Trophoblast cell (in vitro differentiated cells and primary cell): ENCODE data around the gene EGFL8. TPM values are rescaled to one million over a fixed set of nuclear protein-coding genes. Genes with fewer than 3 reads are reported as not detected.

Experiments
- DNase-seq, 2 donors: peaks; one replicate each; pipeline ENCODE4 v3.0.0-alpha.2; 2016
- H2AFZ ChIP-seq: 2 replicates; pipeline ENCODE4 v1.6.1; 2013; ENCODE audit warnings: low read length, moderate library complexity, mild to moderate bottlenecking; ENCODE audit not compliant: insufficient read depth, poor library complexity
- H2AK5ac ChIP-seq: 2 replicates; pipeline ENCODE4 v1.6.1; 2013; ENCODE audit warnings: mild to moderate bottlenecking, low read length
- H2BK120ac ChIP-seq: 2 replicates; pipeline ENCODE4 v1.6.1; 2013; ENCODE audit warnings: low read length, mild to moderate bottlenecking, moderate library complexity; ENCODE audit not compliant: insufficient read depth, poor library complexity
- H2BK12ac ChIP-seq: 2 replicates; pipeline ENCODE4 v1.6.1; 2013; ENCODE audit warnings: mild to moderate bottlenecking, low read length, moderate library complexity
- H2BK5ac ChIP-seq: 2 replicates; pipeline ENCODE4 v1.6.1; 2013; ENCODE audit warnings: low read length, low read depth, moderate library complexity, mild to moderate bottlenecking; ENCODE audit not compliant: poor library complexity
- H3K14ac ChIP-seq: 2 replicates; pipeline ENCODE4 v1.6.1; 2013; ENCODE audit warnings: mild to moderate bottlenecking, low read length
- H3K18ac ChIP-seq: 2 replicates; pipeline ENCODE4 v1.6.1; 2013; ENCODE audit warnings: mild to moderate bottlenecking, low read length
- H3K23ac ChIP-seq: 2 replicates; pipeline ENCODE4 v1.6.1; 2013; ENCODE audit warnings: low read length
- H3K27ac ChIP-seq: 2 replicates; pipeline ENCODE4 v1.5.1; 2013; ENCODE audit warnings: low read depth, mild to moderate bottlenecking, inconsistent platforms, low read length, moderate library complexity
- H3K27me3 ChIP-seq: 2 replicates; pipeline ENCODE4 v1.6.1; 2013; ENCODE audit warnings: inconsistent platforms, mild to moderate bottlenecking, low read length, moderate library complexity; ENCODE audit not compliant: insufficient read depth
- H3K36me3 ChIP-seq, 2 experiments: 1 replicate in 1 of 2; 2 replicates in 1 of 2; pipeline ENCODE4 v1.6.1; 2013; ENCODE audit warnings: low read length in 2 of 2, mild to moderate bottlenecking in 2 of 2, moderate library complexity in 1 of 2; ENCODE audit not compliant: insufficient read depth in 2 of 2, control insufficient read depth in 1 of 2
- H3K4ac ChIP-seq: 2 replicates; pipeline ENCODE4 v1.6.1; 2013; ENCODE audit warnings: low read depth, mild to moderate bottlenecking, low read length, moderate library complexity
- H3K4me1 ChIP-seq, 2 experiments: 1 replicate in 1 of 2; 2 replicates in 1 of 2; pipeline ENCODE4 v1.6.1; 2013; ENCODE audit warnings: low read length in 2 of 2, mild to moderate bottlenecking in 2 of 2, moderate library complexity in 1 of 2; ENCODE audit not compliant: insufficient read depth in 2 of 2, control insufficient read depth in 1 of 2
- H3K4me2 ChIP-seq: 2 replicates; pipeline ENCODE4 v1.6.1; 2013; ENCODE audit warnings: inconsistent platforms, mild to moderate bottlenecking, low read length, moderate library complexity
- H3K4me3 ChIP-seq: 2 replicates; pipeline ENCODE4 v1.5.1; 2013; ENCODE audit warnings: mild to moderate bottlenecking, low read depth, low read length, inconsistent platforms
- H3K79me1 ChIP-seq: one replicate; pipeline ENCODE4 v1.6.1; 2013; ENCODE audit warnings: low read length
- H3K79me2 ChIP-seq: 2 replicates; pipeline ENCODE4 v1.6.1; 2013; ENCODE audit warnings: low read length, mild to moderate bottlenecking; ENCODE audit not compliant: control insufficient read depth, insufficient read depth, poor library complexity
- H3K9ac ChIP-seq: 2 replicates; pipeline ENCODE4 v1.6.1; 2013; ENCODE audit warnings: mild to moderate bottlenecking, low read length
- H3K9me3 ChIP-seq: 2 replicates; pipeline ENCODE4 v1.6.1; 2013; ENCODE audit warnings: low read depth, mild to moderate bottlenecking, control low read depth, inconsistent platforms, low read length; ENCODE audit not compliant: insufficient read depth
- H4K12ac ChIP-seq: 2 replicates; pipeline ENCODE4 v1.6.1; 2013; ENCODE audit warnings: low read depth, mild to moderate bottlenecking, low read length, moderate library complexity
- H4K8ac ChIP-seq: 2 replicates; pipeline ENCODE4 v1.6.1; 2013; ENCODE audit warnings: low read depth, mild to moderate bottlenecking, low read length, moderate library complexity
- H4K91ac ChIP-seq: one replicate; pipeline ENCODE4 v1.6.1; 2013; ENCODE audit warnings: low read depth, mild to moderate bottlenecking, low read length, moderate library complexity
- whole genome bisulfite sequencing: extraction: QIAGEN DNeasy Blood & Tissue Kit; methylation state at CpG from one replicate; pipeline ENCODE4 v1.1.7; 2013; ENCODE audit warnings: missing lambda C conversion rate; ENCODE audit not compliant: insufficient read length, insufficient coverage; ENCODE audit errors: extremely low coverage; 5-methylcytosine and 5-hydroxymethylcytosine counted together
- polyA plus RNA-seq: library from polyadenylated mRNA; stranded (reverse); fragments of 200-250 nt; gene quantifications from 2 replicates; pipeline ENCODE4 v1.2.3, GENCODE V29; 2013

Gene EGFL8
- polyA plus RNA-seq, result 21.6 and 24.5 TPM in 2 replicates

DNA sequence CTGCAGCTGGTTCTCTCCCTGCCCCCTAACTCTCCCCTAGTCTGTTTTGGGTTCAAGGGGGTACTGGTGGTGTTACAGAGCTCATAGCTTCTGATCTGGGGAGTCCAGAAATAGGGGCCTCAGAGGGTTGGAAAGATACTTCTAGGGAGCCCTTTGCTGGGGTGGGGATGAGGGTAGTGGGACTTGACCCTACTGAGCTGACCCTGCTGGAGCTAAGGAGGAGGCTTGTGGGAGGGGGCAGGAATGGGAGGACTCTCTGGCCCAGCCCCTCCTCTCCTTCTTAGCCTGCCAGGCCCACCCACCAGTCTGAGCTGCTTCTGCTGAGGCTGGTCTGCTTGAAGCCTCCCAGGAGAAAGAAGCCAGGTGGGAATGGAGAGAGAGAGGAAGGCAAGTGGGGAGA is at the start of gene EGFL8:
Gene EGFL8, plus strand, starts transcription at position 301 of the 400 bp plus-strand sequence. CDS start 1,571 bp downstream, outside the sequence.
- peaks cover 5 to 7% of the 10 kb centered on the region in 2 experiments for H3K4me1 ChIP-seq
- H4K12ac ChIP-seq, result no peak within 1 kb of the TSS
- H3K79me1 ChIP-seq, result no peaks in the 10 kb centered on the region
- no peak within 1 kb of the TSS for H2AK5ac ChIP-seq
- H3K27ac ChIP-seq, result no peak within 1 kb of the TSS
- no peaks in the 10 kb centered on the region for H3K27me3 ChIP-seq
- no peak within 1 kb of the TSS for H4K91ac ChIP-seq
- H3K79me2 ChIP-seq, result no peaks in the 10 kb centered on the region
- no peak for DNase-seq
- H2BK120ac ChIP-seq, result no peak within 1 kb of the TSS
- no peak within 1 kb of the TSS for H2BK12ac ChIP-seq
- no peak within 1 kb of the TSS for H3K14ac ChIP-seq
- H3K9me3 ChIP-seq, result no peaks in the 10 kb centered on the region
- H3K23ac ChIP-seq, result no peak within 1 kb of the TSS
- H3K36me3 ChIP-seq, result peaks cover 49 to 54% of the 10 kb centered on the region in 2 experiments
- no peak within 1 kb of the TSS for H3K4me3 ChIP-seq
- H3K9ac ChIP-seq, result no peak within 1 kb of the TSS
- no peak within 1 kb of the TSS for H2AFZ ChIP-seq
- H3K4me2 ChIP-seq, result no peak within 1 kb of the TSS
- no peak within 1 kb of the TSS for H2BK5ac ChIP-seq
- H4K8ac ChIP-seq, result no peak within 1 kb of the TSS
- H3K4ac ChIP-seq, result no peak within 1 kb of the TSS
- no peak within 1 kb of the TSS for H3K18ac ChIP-seq

DNA sequence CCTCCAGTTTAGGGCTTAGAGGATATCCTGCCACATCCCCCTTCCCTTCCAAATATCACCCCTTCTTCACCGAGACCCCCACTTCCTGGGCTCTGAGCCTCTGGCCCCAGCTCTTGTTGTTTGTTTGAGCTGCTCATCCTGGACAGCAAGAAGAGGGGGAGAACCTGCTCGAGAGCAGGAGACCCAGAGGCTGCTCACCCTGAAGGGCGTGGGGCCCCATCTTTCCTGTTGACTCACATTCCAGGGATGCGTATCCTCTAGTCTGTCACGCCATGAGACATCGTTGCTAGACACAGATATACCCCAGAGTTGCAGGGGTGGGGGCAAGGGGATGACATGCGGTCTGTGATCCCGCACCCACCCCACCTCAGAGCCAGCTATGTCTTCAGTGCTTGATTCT is 49.6 kb upstream of the EGFL8 start:
- H3K18ac ChIP-seq, result no peak overlapping the region
- no peak overlapping the region for H4K8ac ChIP-seq
- no peak overlapping the region for H2BK5ac ChIP-seq
- H3K9me3 ChIP-seq, result peaks cover 2% of the 10 kb centered on the region
- no peak for DNase-seq
- no peak overlapping the region for H4K12ac ChIP-seq
- no peak overlapping the region for H2BK12ac ChIP-seq
- H3K14ac ChIP-seq, result no peak overlapping the region
- H3K4me2 ChIP-seq, result no peak overlapping the region
- H3K36me3 ChIP-seq, result peaks cover 36 to 38% of the 10 kb centered on the region in 2 experiments
- H3K4ac ChIP-seq, result no peak overlapping the region
- no peak overlapping the region for H4K91ac ChIP-seq
- no CpG with 5 or more reads among the region's 8 CpGs for WGBS
- no peak overlapping the region for H2AK5ac ChIP-seq
- no peaks in the 10 kb centered on the region for H3K79me2 ChIP-seq
- H3K4me3 ChIP-seq, result no peak overlapping the region
- H3K23ac ChIP-seq, result no peak overlapping the region
- no peak overlapping the region for H2BK120ac ChIP-seq
- no peaks in the 10 kb centered on the region for H3K27me3 ChIP-seq
- no peak overlapping the region for H2AFZ ChIP-seq
- H3K79me1 ChIP-seq, result no peaks in the 10 kb centered on the region
- H3K27ac ChIP-seq, result no peak overlapping the region
- H3K9ac ChIP-seq, result no peak overlapping the region
- peaks cover 4 to 7% of the 10 kb centered on the region in 2 experiments for H3K4me1 ChIP-seq

DNA sequence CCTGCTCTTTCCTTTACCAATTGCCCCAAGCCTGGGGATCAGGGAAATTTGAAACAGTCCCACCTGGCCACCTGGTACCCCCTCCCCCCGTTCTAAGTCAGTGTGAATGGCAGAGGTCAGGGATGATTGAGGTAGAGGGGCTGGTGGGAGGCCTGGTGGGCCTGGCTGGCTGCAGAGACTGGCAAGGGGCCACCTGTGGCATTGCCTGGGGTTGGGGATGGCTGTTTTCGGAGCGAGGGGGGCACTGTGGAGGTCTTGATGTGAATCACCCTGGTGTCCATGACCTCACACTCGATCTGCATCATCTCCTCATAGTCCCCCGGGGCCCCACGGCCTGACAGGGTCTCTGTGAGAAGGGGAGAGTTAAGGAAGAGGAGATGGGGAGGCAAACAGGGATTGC is 48.8 kb upstream of the EGFL8 start:
- Histone ChIP-seq H2BK5ac (no peak overlapping the region), H3K4me1 (peaks cover 4 to 7% of the 10 kb centered on the region in 2 experiments), H3K4me3 (no peak overlapping the region), H3K79me1 (no peaks in the 10 kb centered on the region), H3K9me3 (peaks cover under 1% of the 10 kb centered on the region), H3K79me2 (no peaks in the 10 kb centered on the region), H3K4ac (no peak overlapping the region), H3K14ac (no peak overlapping the region), H2BK12ac (no peak overlapping the region), H3K27ac (no peak overlapping the region), H3K23ac (no peak overlapping the region), H2AFZ (no peak overlapping the region), H4K12ac (no peak overlapping the region), H2AK5ac (no peak overlapping the region), H3K9ac (no peak overlapping the region), H2BK120ac (no peak overlapping the region), H3K36me3 (peaks cover 40 to 41% of the 10 kb centered on the region in 2 experiments), H4K91ac (no peak overlapping the region), H4K8ac (no peak overlapping the region), H3K4me2 (no peak overlapping the region), H3K18ac (no peak overlapping the region), H3K27me3 (no peaks in the 10 kb centered on the region)
- no CpG with 5 or more reads among the region's 6 CpGs for WGBS
- DNase-seq, result no peak

DNA sequence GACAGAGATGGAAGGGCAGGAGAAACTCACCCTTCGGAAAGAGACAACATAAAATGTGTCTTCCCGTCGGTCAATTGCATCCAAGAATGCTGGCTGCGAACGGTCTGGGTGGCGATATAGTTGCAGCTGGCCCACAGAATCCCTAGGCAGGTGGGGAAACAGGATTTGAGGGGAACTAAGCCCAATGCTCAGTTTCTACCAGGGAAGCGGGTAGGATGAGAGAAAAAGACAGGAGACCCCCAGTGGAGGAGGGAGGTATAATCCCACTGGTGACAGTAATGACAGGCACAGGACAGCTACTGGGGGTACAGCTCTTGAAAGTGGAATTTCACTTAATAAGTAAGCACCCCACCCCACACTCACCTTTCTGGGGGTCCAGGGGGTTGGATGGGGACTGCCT is 47.7 kb upstream of the EGFL8 start:
- H3K79me2 ChIP-seq, result no peaks in the 10 kb centered on the region
- DNase-seq, result no peak
- H4K8ac ChIP-seq, result no peak overlapping the region
- H3K4me1 ChIP-seq, result peaks cover 4 to 7% of the 10 kb centered on the region in 2 experiments
- WGBS, result no CpG with 5 or more reads among the region's 7 CpGs
- no peak overlapping the region for H3K23ac ChIP-seq
- H3K4me2 ChIP-seq, result no peak overlapping the region
- H3K79me1 ChIP-seq, result no peaks in the 10 kb centered on the region
- no peaks in the 10 kb centered on the region for H3K27me3 ChIP-seq
- no peak overlapping the region for H3K4ac ChIP-seq
- no peak overlapping the region for H3K4me3 ChIP-seq
- H4K12ac ChIP-seq, result no peak overlapping the region
- H3K9me3 ChIP-seq, result no peaks in the 10 kb centered on the region
- no peak overlapping the region for H2BK5ac ChIP-seq
- H3K14ac ChIP-seq, result no peak overlapping the region
- no peak overlapping the region for H2BK120ac ChIP-seq
- no peak overlapping the region for H2AK5ac ChIP-seq
- no peak overlapping the region for H3K9ac ChIP-seq
- H4K91ac ChIP-seq, result no peak overlapping the region
- peaks cover 46 to 47% of the 10 kb centered on the region in 2 experiments for H3K36me3 ChIP-seq
- H2BK12ac ChIP-seq, result no peak overlapping the region
- H3K27ac ChIP-seq, result no peak overlapping the region
- no peak overlapping the region for H3K18ac ChIP-seq
- no peak overlapping the region for H2AFZ ChIP-seq
